Measurements from ENCODE around the gene IL1RAPL2.

Gene IL1RAPL2

DNA sequence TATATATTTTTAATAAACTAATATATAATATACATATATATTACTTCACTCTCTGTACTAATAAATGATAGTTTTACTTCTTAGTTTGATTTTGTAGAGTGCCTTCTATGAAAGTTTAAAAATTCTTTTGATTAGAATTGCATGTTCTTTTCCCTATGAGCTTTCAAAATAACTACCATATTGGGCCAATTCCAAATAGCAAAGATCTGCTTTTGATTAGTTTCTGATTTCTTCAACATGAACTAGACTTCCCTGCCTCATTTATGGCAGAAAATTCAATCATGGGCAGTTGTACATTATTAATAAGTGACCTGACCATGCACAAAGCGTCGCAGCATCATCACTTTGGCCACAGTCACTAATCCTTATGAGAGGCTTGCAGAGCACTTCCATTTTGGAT is 703.4 kb downstream of the IL1RAPL2 start:
- no peak for TF ChIP-seq CTCF (IDR thresholded peaks at IDR 0.05; ENCODE audit: control insufficient read depth, insufficient read depth, low read depth, low read length, missing control alignments)
- no peak for DNase-seq (ENCODE audit: low read depth)
- H3K4me3 ChIP-seq (ENCODE audit: control insufficient read depth, low read depth, low read length): no peak overlapping the region

DNA sequence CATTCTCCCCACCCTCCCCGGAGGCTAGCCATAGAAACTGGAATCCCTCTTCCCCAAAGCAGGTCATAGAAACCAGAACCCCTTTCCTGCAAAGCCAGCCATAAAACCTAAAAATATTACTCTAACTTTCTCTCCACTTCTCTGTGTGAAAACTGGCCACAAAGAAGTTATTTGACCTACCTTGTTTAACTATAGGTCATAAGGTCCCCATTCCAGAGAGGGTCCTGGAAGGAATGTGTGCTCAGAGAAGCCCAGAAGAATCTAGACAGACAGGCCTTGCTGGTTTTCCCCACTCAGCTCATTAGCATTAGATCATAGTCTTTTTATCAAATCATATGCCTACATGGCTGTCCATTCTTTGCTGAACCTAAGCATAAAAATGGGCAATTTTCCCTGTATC is 707.3 kb downstream of the IL1RAPL2 start:
- DNase-seq (ENCODE audit: low read depth): no peak
- no peak for TF ChIP-seq CTCF (IDR thresholded peaks at IDR 0.05; ENCODE audit: control insufficient read depth, insufficient read depth, low read depth, low read length, missing control alignments)
- no peak overlapping the region for H3K4me3 ChIP-seq (ENCODE audit: control insufficient read depth, low read depth, low read length)

DNA sequence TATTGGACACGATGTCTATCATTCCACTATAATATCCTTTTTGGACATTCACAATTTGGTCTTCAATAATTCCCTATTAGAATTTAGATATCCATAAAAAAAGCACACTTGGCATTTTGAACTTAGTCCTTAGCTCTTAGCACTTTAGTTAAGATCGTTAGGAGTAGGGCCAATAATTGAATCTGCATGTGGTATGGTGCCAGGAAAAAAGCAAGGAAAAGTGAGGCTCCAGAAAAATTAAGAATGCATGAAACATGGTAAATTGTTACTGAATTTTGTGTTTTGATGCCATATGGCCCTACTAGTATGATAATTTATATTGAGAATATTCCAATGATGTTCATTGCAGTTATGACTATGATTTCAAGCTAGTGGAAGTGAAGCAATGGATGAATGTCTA is 708.1 kb downstream of the IL1RAPL2 start:
- DNase-seq (ENCODE audit: low read depth): no peak
- no peak for TF ChIP-seq CTCF (IDR thresholded peaks at IDR 0.05; ENCODE audit: control insufficient read depth, insufficient read depth, low read depth, low read length, missing control alignments)
- H3K4me3 ChIP-seq (ENCODE audit: control insufficient read depth, low read depth, low read length): no peak overlapping the region

DNA sequence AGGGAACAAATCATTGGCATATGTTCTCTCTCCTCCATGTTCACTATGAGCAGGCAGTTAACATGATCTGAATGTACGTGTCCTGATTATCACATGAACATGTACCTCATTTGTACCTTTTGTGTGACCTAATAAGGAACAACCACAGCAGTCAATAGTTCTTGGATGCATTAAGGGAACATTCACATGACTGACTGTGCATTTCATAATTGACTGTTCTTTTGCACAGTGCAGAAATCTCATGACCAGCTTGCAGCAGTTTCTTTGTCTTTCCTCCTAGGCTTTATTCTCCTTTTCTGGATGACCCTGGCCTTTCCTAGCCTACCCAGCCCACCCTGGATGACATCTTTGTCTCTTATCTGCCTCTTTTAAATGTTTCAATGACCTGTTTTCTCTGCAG is 711.1 kb downstream of the IL1RAPL2 start:
- TF ChIP-seq CTCF (IDR thresholded peaks at IDR 0.05; ENCODE audit: control insufficient read depth, insufficient read depth, low read depth, low read length, missing control alignments): no peak
- no peak for DNase-seq (ENCODE audit: low read depth)
- H3K4me3 ChIP-seq (ENCODE audit: control insufficient read depth, low read depth, low read length): no peak overlapping the region

DNA sequence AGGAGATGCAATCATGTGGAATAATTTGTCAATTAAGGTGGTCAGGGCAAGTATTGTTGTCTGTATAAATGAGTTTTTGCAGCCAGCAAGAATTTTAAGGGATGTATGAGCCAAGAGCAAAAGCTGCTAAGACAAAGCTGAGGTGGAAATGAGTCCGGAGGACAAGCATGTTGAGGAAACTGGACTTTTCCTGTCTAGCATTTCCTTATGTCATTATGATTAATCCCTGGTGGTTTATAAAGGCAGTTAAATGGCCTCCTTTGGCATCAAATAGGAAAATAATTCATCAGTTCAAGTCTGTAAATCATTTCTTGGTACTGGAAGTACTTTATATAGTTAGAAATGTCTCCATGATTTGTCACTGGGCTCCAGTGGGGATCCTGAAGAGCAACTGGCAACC is 716.1 kb downstream of the IL1RAPL2 start:
- H3K4me3 ChIP-seq (ENCODE audit: control insufficient read depth, low read depth, low read length): no peak overlapping the region
- TF ChIP-seq CTCF (IDR thresholded peaks at IDR 0.05; ENCODE audit: control insufficient read depth, insufficient read depth, low read depth, low read length, missing control alignments): no peak
- no peak for DNase-seq (ENCODE audit: low read depth)

DNA sequence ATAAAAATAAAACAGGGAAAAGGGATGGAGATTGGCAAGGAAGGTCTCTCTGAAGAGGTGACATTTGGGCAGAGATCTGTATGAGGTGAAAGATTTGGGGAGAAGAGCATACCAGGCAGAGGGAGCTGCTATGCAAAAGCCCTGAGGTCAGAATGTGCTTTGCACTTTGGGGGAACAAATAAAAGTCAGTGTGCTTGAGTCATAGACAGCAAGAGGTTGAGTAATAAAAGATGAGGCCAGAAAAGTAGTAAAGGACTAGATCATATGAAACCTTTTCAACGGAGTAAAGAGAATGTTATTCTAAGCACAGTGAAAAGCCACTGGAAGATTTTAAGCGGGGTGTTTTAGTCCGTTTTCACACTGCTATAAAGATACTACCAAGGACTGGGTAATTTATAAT is 731.0 kb downstream of the IL1RAPL2 start:
- TF ChIP-seq CTCF (IDR thresholded peaks at IDR 0.05; ENCODE audit: control insufficient read depth, insufficient read depth, low read depth, low read length, missing control alignments): no peak
- H3K4me3 ChIP-seq (ENCODE audit: control insufficient read depth, low read depth, low read length): no peak overlapping the region
- DNase-seq (ENCODE audit: low read depth): no peak

GRCh38 chrX:105299286-105299685 is 733.3 kb downstream of the IL1RAPL2 start:
- TF ChIP-seq CTCF (IDR thresholded peaks at IDR 0.05; ENCODE audit: control insufficient read depth, insufficient read depth, low read depth, low read length, missing control alignments): no peak
- H3K4me3 ChIP-seq (ENCODE audit: control insufficient read depth, low read depth, low read length): no peak overlapping the region
- DNase-seq (ENCODE audit: low read depth): no peak
